Stromal cell of bone marrow (primary cell): ENCODE data around the gene ID1.
"Not testable (repeated sequence)": the region's sequence is repeated elsewhere in the genome, so short reads cannot be mapped to it uniquely, and the experiment has no call there.

Experiments used
- DNase-seq: peaks from one replicate; pipeline ENCODE4 v3.0.0-alpha.2; 2012; ENCODE audit warnings: low read depth

Gene ID1

DNA sequence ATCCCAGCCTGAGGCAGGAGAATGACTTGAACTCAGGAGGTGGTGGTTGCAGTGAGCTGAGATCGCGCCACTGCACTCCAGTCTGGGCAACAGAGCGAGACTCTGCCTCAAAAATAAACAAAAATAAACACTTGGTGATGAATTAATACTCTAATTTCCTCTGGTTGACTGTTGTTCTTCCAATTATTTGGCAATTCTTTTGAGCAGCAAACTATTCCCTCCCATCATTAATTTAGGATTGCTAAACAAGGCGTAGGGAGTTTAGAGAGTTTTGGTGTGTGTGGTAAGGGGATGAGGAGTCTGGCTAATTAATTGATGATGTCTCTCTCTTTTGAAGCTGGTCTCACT is 2.7 kb upstream of the ID1 start:
- no peak for DNase-seq

DNA sequence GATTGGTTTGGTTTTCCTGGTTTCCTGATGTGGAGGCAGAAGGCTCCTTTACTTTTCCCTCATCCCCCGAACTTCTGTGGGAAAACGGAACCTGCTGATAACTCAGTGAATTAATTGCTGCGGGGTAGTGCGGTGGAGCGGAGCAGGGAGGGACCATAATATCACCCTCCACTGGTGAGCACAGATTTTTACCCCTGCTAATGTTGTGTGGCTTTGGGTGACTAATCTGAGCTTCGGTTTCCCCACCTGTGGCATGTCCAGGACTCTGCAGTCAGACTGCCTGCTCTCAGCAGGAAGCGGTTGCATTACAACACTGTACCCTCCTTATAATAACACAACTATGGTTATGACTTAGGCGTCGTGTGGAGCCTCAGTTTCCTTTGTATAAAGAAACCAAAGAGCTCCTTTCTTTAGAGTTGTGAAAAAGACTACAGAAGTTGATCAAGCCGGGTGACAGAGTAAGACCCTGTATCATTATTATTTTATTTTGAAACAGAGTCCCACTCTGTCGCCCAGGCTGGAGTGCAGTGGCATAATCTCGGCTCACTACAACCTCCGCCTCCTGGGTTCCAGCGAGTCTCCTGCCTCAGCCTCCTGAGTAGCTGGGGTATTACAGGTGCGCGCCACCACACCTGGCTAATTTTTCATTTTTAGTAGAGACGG is 2.2 kb upstream of the ID1 start:
- no peak for DNase-seq

DNA sequence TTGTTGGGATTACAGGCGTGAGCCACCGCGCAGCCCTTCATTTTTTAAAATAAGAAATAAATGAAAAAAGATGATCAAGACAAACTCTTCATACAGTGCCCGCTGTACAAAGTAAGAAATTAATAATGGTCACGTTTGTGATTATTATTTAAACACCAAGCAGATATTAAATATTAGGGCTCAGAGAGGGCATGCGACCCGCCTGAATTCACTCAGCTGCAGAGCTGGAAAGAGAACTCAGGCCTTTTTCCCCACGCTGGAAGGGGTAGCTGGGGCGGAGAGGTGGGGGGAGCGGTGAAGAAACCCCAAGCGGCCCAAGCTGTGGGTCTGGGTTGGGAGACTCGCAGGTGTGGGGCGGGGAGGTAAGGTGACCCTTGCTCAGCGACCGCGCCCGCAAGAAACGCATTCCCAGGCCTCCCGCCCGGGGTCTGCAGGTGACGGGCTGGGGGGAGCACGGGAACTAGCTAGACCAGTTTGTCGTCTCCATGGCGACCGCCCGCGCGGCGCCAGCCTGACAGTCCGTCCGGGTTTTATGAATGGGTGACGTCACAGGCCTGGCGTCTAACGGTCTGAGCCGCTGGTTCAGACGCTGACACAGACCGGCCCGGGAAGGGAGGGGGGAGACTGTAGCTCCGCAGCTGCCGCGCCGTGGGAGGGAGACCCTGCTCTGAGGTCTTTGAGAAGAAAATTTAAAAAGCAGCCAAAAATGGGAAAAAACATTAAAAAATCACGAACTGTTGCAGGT is 1.1 kb upstream of the ID1 start:
- DNase-seq, result peak; percentile 94

DNA sequence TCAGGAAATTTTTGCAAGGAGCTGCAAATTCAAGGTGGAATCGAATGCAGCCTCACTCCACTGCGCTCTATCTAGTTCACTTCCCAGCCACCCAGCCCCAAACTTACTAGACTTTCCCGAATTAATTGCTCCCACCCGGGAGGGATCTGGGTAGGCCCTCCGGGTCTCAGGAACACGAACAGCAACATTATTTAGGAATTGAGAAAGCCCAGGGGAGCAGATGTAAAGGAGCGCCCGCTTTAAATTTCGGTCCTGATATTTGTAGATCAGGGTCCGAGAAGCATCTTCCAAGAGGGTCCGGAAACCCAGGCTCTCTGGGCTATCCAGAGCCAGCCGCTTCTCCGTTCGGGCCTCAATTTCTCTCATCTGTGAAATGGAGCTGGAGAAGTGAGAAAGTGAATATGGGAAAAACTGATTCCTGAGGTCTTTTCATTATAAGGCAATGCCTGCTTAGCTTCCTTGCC is 490 bp upstream of the ID1 start:
- DNase-seq, result no peak

GRCh38 chr20:31605902-31606803 is 1.1 kb downstream of the ID1 start:
- DNase-seq, result no peak

GRCh38 chr20:31606804-31607639 is 1.9 kb downstream of the ID1 start:
- no peak for DNase-seq

- DNase-seq, result no peak
Measured at GRCh38 chr20:31607640-31608250, 2.7 kb downstream of the ID1 start.

DNA sequence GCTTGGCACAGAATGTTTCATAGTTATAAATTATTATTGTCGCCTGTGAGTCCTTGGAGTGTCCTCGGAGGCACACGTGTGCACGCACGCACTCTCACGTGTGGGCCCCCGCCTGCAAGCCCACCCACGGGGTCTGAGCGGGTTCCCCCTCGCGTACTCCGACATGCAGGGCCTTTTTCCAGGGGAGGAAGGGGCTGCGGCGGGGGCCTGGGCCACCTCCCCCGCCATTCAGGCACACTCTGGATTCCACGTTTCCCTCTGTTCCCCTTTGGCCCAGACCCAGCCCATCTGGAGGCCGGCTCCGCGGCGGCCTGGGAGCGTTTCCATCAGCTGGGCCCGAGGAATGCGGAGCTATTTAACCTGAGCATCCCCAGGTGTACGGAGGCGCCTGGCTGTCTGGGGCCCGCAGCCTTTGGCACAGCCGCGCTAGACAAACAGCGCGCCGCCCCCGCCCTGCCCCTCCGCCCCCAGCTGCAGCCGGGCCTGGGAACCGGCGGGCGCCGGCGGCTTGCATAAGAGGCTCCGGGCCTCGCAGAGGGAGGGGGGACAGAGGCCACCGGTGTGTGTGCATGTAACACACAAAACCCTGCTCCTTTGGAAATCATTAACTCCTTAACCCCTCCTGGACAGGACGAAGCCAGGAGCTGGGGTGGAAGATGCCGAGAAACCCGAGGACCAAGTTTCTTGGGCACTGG is 3.3 kb downstream of the ID1 start:
- DNase-seq, result no peak

- DNase-seq, result not testable (repeated sequence)
Measured at GRCh38 chr20:31612271-31612640, 7.2 kb downstream of the ID1 start.

- no peak for DNase-seq
Measured at GRCh38 chr20:31615416-31615815, 10.3 kb downstream of the ID1 start.

DNA sequence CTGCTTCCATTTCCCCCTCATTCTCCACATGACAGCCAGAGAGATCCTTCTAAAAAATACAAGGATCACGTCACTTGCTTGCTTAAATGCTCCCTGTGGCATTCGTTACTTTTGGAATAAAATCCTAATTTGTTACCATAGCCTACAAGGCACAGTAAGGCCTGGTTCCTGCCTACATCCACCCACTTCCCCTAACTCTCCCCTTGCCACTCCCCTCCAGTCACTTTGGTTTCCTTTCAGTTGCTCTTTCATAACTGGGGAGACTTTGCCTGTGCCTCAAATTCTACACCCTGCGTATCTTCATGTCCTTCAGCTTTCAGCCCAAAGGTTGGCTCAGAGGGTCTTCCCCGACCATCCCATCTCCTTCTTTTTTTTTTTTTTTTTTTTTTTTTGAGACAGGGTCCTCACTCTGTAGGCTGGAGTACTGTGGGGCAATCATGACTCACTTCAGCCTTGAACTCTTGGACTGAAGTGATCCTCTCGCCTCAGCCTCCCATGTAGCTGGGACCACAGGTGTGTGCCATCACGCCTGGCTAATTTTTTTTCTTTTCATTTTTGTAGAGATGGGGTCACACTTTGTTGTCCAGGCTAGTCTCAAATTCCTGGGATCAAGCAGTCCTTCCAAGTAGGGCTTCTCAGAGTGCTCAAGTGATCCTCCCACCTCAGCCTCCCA is 12.5 kb downstream of the ID1 start:
- no peak for DNase-seq

GRCh38 chr20:31620246-31620645 is 15.2 kb downstream of the ID1 start:
- DNase-seq, result no peak

DNA sequence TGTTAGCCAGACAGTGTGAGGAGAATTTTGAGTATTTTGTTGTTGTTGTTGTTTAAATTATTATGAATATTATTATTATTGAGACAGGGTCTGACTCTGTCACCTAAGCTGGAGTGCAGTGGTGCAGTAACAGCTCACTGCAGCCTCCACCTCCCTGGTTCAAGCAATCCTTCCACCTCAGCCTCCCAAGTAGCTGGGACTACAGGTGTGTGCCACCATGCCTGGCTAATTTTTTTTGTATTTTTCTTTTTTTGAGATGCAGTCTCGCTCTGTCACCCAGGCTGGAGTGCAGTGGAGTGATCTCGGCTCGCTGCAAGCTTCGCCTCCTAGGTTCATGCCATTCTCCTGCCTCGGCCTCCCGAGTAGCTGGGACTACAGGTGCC is 18.0 kb downstream of the ID1 start:
- not testable (repeated sequence) for DNase-seq

GRCh38 chr20:31626534-31626933 is 21.4 kb downstream of the ID1 start:
- DNase-seq, result not testable (repeated sequence)

DNA sequence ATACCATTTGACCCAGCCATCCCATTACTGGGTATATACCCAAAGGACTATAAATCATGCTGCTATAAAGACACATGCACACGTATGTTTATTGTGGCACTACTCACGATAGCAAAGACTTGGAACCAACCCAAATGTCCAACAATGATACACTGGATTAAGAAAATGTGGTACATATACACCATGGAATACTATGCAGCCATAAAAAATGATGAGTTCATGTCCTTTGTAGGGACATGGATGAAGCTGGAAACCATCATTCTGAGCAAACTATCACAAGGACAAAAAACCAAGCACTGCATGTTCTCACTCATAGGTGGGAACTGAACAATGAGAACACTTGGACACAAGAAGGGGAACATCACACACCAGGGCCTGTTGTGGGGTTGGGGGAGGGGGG is 23.0 kb downstream of the ID1 start:
- DNase-seq, result not testable (repeated sequence)

GRCh38 chr20:31630187-31630790 is 25.2 kb downstream of the ID1 start:
- DNase-seq, result no peak

GRCh38 chr20:31632548-31633338 is 27.7 kb downstream of the ID1 start:
- DNase-seq, result no peak

- DNase-seq, result no peak
Measured at GRCh38 chr20:31633339-31633914, 28.3 kb downstream of the ID1 start.

DNA sequence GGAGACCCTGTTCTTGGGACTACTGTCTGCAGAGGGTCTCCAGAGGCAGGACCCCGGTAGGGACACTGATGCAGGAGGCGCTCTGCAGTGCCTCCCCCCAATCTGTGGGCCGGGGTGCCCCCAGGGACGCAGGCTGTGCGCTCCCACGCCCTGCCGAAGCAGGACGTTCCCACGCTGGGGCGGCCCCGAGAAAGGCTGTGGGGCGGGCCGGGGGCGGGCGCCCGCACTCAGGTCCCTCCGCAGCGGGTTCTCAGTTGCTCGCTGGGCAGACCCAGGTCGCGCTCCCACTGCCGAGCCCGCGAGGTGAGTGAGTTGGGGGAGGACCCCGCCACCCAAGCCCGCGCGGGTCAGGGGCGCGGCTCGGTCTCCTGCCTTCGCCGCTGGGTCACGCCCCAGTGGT is 32.6 kb downstream of the ID1 start, which contains the start of gene COX4I2:
COX4I2 (plus strand) TSS at position 253 of the 400 bp plus-strand sequence. CDS start 1,106 bp downstream, outside the sequence.
- no peak for DNase-seq
